G401.6 (cell line): Measurements from ENCODE around the gene ZNF667.

Experiments used
- FAIRE-seq: peaks from 2 replicates; lab custom pipeline; 2012; peaks lifted over from hg19 to GRCh38; lab: Jason Lieb, UNC

Gene ZNF667

GRCh38 chr19:56393119-56394012, 83.8 kb downstream of the ZNF667 start, which contains the start of gene ZNF582:
Gene ZNF582 (minus strand): TSS chr19:56393534. CDS start chr19:56391752, 1,782 bp downstream.
- FAIRE-seq: no peak
